Caco-2 (cell line): Measurements from ENCODE around the gene PERCC1. TPM values are rescaled to one million over a fixed set of nuclear protein-coding genes. Genes with fewer than 3 reads are reported as not detected.

ENCODE experiments used
- BruUV-seq: library from RNA; stranded (reverse); fragments of 400-500 nt; replicated peaks from 2 replicates; lab custom pipeline; 2021; lab: Mats Ljungman, UMichigan
- CTCF ChIA-PET: fragments of 300-600 bp; sonication (Branson Sonifier 250); formaldehyde crosslinking; loops from one replicate; lab custom pipeline; 2022; ENCODE audit warnings: antibody characterized with exemption; lab: Charles Lee
- POLR2A ChIA-PET: fragments of 300-600 bp; sonication (Branson Sonifier 250); formaldehyde crosslinking; loops from one replicate; lab custom pipeline; 2022; ENCODE audit warnings: antibody characterized with exemption; lab: Charles Lee
- DNase-seq, 2 experiments: peaks; one replicate each; pipeline versions ENCODE4 v3.0.0 to v3.0.0-alpha.2; 2020 to 2022
- H3K27me3 ChIP-seq: replicated peaks from 2 replicates; pipeline ENCODE4 v1.6.0; 2011; ENCODE audit warnings: low read length; ENCODE audit not compliant: control insufficient read depth, insufficient read depth
- H3K36me3 ChIP-seq: 2 replicates; pipeline ENCODE4 v1.5.1; 2011; ENCODE audit warnings: low read length; ENCODE audit not compliant: control insufficient read depth, insufficient read depth
- H3K4me1 ChIP-seq: fragments of 250-450 bp; sonication (Bioruptor Pico); 2 replicates; pipeline ENCODE4 v1.5.1; 2020; ENCODE audit warnings: mild to moderate bottlenecking
- H3K4me3 ChIP-seq: 2 replicates; pipeline ENCODE4 v1.5.1; 2011; ENCODE audit warnings: low read depth, mild to moderate bottlenecking, control low read depth, low read length
- H3K9me3 ChIP-seq: fragments of 250-450 bp; sonication (Bioruptor Pico); 2 replicates; pipeline ENCODE4 v1.5.1; 2020; ENCODE audit warnings: mild to moderate bottlenecking, moderate library complexity
- H3K27ac Mint-ChIP-seq: one replicate; pipeline ENCODE4 v1.8.0; 2022; ENCODE audit warnings: mixed read lengths; ENCODE audit not compliant: unreplicated experiment
- H3K27me3 Mint-ChIP-seq: one replicate; pipeline ENCODE4 v1.8.0; 2022; ENCODE audit warnings: mixed read lengths; ENCODE audit not compliant: insufficient read depth, unreplicated experiment
- H3K36me3 Mint-ChIP-seq: one replicate; pipeline ENCODE4 v1.8.0; 2022; ENCODE audit warnings: mild to moderate bottlenecking, mixed read lengths; ENCODE audit not compliant: insufficient read depth, unreplicated experiment
- H3K4me1 Mint-ChIP-seq: one replicate; pipeline ENCODE4 v1.8.0; 2022; ENCODE audit warnings: low read depth, mixed read lengths; ENCODE audit not compliant: unreplicated experiment
- H3K4me3 Mint-ChIP-seq: one replicate; pipeline ENCODE4 v1.8.0; 2022; ENCODE audit warnings: mild to moderate bottlenecking, moderate library complexity, mixed read lengths; ENCODE audit not compliant: unreplicated experiment
- H3K9me3 Mint-ChIP-seq: one replicate; pipeline ENCODE4 v1.8.0; 2022; ENCODE audit warnings: mixed read lengths; ENCODE audit not compliant: unreplicated experiment
- CTCF ChIP-seq, 2 experiments: fragments of 200-600 bp in 1 of 2; IDR thresholded peaks; 1 replicate in 1 of 2; 2 replicates in 1 of 2; pipeline versions ENCODE4 v1.5.1 to v1.8.0; 2011 to 2022; ENCODE audit warnings: antibody characterized with exemption in 1 of 2, control low read depth in 1 of 2, inconsistent platforms in 1 of 2, low read depth in 1 of 2, low read length in 1 of 2, mild to moderate bottlenecking in 1 of 2, moderate library complexity in 1 of 2; ENCODE audit not compliant: insufficient read depth in 1 of 2, severe bottlenecking in 1 of 2, unreplicated experiment in 1 of 2
- intact Hi-C: fragments of 100-400 bp; cut with micrococcal nuclease; formaldehyde crosslinking; loops from one replicate; pipeline ENCODE4 v1.10.0; 2022; ENCODE audit not compliant: unreplicated experiment
- total RNA-seq: library from RNA; stranded (reverse); gene quantifications from 2 replicates; pipeline ENCODE4 v1.2.3, GENCODE V29; 2022

PERCC1 gene
- total RNA-seq, 1 experiment from 2014 or later: 2.1 TPM

GRCh38 chr16:1454561-1454960, 23.7 kb downstream of the PERCC1 start:
- Histone ChIP-seq H3K4me1 (no peaks in the 10 kb centered on the region), H3K4me3 (no peak overlapping the region), H3K9me3 (no peaks in the 10 kb centered on the region), H3K27me3 (no peaks in the 10 kb centered on the region), H3K36me3 (peaks cover 1% of the 10 kb centered on the region; the same call in 1 of the 2 replicates)
- intact Hi-C loops: no loop called here
- TF ChIP-seq CTCF (IDR thresholded peaks at IDR 0.05; ENCODE audit: insufficient read depth in 1 of 2, low read depth in 1 of 2, low read length in 1 of 2, severe bottlenecking in 1 of 2, unreplicated experiment in 1 of 2): no peak
- DNase-seq: no peak
- H3K4me3 Mint-ChIP-seq: no peak overlapping the region
- no peaks in the 10 kb centered on the region for H3K9me3 Mint-ChIP-seq
- no TSS peak for BruUV-seq
- peaks cover 5% of the 10 kb centered on the region for H3K36me3 Mint-ChIP-seq
- POLR2A ChIA-PET: no interaction called here
- no peaks in the 10 kb centered on the region for H3K27me3 Mint-ChIP-seq
- CTCF ChIA-PET: no interaction called here
- H3K4me1 Mint-ChIP-seq: no peaks in the 10 kb centered on the region
- no peak overlapping the region for H3K27ac Mint-ChIP-seq

- ChIA-PET CTCF (no interaction called here), POLR2A (no interaction called here)
- Histone ChIP-seq H3K9me3 (no peaks in the 10 kb centered on the region), H3K36me3 (peaks cover 1% of the 10 kb centered on the region; the same call in 1 of the 2 replicates), H3K4me3 (no peak overlapping the region), H3K27me3 (no peaks in the 10 kb centered on the region), H3K4me1 (no peaks in the 10 kb centered on the region)
- Mint-ChIP-seq H3K4me3 (no peak overlapping the region), H3K27ac (no peak overlapping the region), H3K36me3 (peaks cover 7% of the 10 kb centered on the region), H3K4me1 (no peaks in the 10 kb centered on the region), H3K9me3 (no peaks in the 10 kb centered on the region), H3K27me3 (no peaks in the 10 kb centered on the region)
- no peak for DNase-seq
- intact Hi-C loops: no loop called here
- BruUV-seq: no TSS peak
- no peak for TF ChIP-seq CTCF (IDR thresholded peaks at IDR 0.05; ENCODE audit: insufficient read depth in 1 of 2, low read depth in 1 of 2, low read length in 1 of 2, severe bottlenecking in 1 of 2, unreplicated experiment in 1 of 2)
These were observed 24.6 kb downstream of the PERCC1 start for GRCh38 chr16:1455190-1456171.

GRCh38 chr16:1456951-1457350, 26.1 kb downstream of the PERCC1 start:
- Histone ChIP-seq H3K4me1 (no peaks in the 10 kb centered on the region), H3K36me3 (no peaks in the 10 kb centered on the region), H3K9me3 (no peaks in the 10 kb centered on the region), H3K4me3 (no peak overlapping the region), H3K27me3 (no peaks in the 10 kb centered on the region)
- peaks cover 13% of the 10 kb centered on the region for H3K36me3 Mint-ChIP-seq
- intact Hi-C loops: no loop called here
- H3K9me3 Mint-ChIP-seq: no peaks in the 10 kb centered on the region
- no peak for DNase-seq
- BruUV-seq: no TSS peak
- no peak overlapping the region for H3K27ac Mint-ChIP-seq
- no peaks in the 10 kb centered on the region for H3K27me3 Mint-ChIP-seq
- no peaks in the 10 kb centered on the region for H3K4me1 Mint-ChIP-seq
- no peak overlapping the region for H3K4me3 Mint-ChIP-seq
- POLR2A ChIA-PET: no interaction called here
- TF ChIP-seq CTCF (IDR thresholded peaks at IDR 0.05; ENCODE audit: insufficient read depth in 1 of 2, low read depth in 1 of 2, low read length in 1 of 2, severe bottlenecking in 1 of 2, unreplicated experiment in 1 of 2): no peak
- CTCF ChIA-PET: no interaction called here
